Heart left ventricle (tissue), 13 donors: Measurements from ENCODE around the gene FBXO17.

ENCODE experiments used
- CTCF ChIP-seq, 12 donors: fragments of 200-600 bp; sonication (generic) in 4 of 12; IDR thresholded peaks; one replicate each; pipeline versions ENCODE4 v1.5.0 to v1.8.0; 2018 to 2022; ENCODE audit warnings: antibody characterized with exemption in 12 of 12, mild to moderate bottlenecking in 5 of 12
- POLR2A ChIP-seq, 2 donors: fragments of 450-650 bp; IDR thresholded peaks; one replicate each; pipeline ENCODE4 v1.6.1; 2017; ENCODE audit warnings: antibody characterized with exemption in 2 of 2, mild to moderate bottlenecking in 2 of 2, moderate library complexity in 2 of 2
- donor health status: ischemic (EF 13 %, LVEDD 7.1; RV severe dilation, severe dysfunction).
- donor health status: DM: no; HTN: yes; CAD: no.
- donor health status: DM: no; HTN: no; CAD: no.
- donor health status: ischemic (EF 25% LVEDD 6.9; RV normal size, moderate dysfunction).
- donor health status: ischemic (EF 25% LVEDD 5.7; RV mildly dilated, moderate dysfunction).
- donor health status: ischemic (EF 35%, LVEDD 5.7; RV mildly dilated, moderate dysfunction).
- donor health status: nonischemic (EF 11% LVEDD 7.7; RV severe dilation, severe dysfunction).
- donor health status: DM: yes; HTN: yes; CAD: no.
- donor health status: PGD.
- donor health status: ischemic (EF 29% LVEDD 5.4; RV normal size, mild dysfunction).
- donor health status: nonischemic (EF 23%, LVEDD 6.1; RV moderate dilation, normal function).

- TF ChIP-seq CTCF (IDR thresholded peaks at IDR 0.05): no peak
- no peak for TF ChIP-seq POLR2A (IDR thresholded peaks at IDR 0.05)
Observed at GRCh38 chr19:38900202-38900629, 75.3 kb downstream of the FBXO17 start.
